Measurements from ENCODE around the gene SLC25A45.

DNA sequence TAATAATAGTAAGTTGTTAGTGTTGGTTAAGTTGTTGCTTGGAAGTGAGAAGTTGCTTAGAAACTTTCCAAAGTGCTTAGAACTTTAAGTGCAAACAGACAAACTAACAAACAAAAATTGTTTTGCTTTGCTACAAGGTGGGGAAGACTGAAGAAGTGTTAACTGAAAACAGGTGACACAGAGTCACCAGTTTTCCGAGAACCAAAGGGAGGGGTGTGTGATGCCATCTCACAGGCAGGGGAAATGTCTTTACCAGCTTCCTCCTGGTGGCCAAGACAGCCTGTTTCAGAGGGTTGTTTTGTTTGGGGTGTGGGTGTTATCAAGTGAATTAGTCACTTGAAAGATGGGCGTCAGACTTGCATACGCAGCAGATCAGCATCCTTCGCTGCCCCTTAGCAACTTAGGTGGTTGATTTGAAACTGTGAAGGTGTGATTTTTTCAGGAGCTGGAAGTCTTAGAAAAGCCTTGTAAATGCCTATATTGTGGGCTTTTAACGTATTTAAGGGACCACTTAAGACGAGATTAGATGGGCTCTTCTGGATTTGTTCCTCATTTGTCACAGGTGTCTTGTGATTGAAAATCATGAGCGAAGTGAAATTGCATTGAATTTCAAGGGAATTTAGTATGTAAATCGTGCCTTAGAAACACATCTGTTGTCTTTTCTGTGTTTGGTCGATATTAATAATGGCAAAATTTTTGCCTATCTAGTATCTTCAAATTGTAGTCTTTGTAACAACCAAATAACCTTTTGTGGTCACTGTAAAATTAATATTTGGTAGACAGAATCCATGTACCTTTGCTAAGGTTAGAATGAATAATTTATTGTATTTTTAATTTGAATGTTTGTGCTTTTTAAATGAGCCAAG, 42.9 kb upstream of the SLC25A45 start:
- TF ChIP-seq, protein P1, sequence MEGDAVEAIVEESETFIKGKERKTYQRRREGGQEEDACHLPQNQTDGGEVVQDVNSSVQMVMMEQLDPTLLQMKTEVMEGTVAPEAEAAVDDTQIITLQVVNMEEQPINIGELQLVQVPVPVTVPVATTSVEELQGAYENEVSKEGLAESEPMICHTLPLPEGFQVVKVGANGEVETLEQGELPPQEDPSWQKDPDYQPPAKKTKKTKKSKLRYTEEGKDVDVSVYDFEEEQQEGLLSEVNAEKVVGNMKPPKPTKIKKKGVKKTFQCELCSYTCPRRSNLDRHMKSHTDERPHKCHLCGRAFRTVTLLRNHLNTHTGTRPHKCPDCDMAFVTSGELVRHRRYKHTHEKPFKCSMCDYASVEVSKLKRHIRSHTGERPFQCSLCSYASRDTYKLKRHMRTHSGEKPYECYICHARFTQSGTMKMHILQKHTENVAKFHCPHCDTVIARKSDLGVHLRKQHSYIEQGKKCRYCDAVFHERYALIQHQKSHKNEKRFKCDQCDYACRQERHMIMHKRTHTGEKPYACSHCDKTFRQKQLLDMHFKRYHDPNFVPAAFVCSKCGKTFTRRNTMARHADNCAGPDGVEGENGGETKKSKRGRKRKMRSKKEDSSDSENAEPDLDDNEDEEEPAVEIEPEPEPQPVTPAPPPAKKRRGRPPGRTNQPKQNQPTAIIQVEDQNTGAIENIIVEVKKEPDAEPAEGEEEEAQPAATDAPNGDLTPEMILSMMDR (IDR thresholded peaks at IDR 0.05): peak in 2 of 12 donors; percentile 8 to 9
- TF ChIP-seq POLR2A (IDR thresholded peaks at IDR 0.05): peak; percentile 4 to 44

Measured in heart left ventricle (tissue), 13 donors.